Measurements from ENCODE around the gene AOC2. TPM values are rescaled to one million over a fixed set of nuclear protein-coding genes. Genes with fewer than 3 reads are reported as not detected.

Gene AOC2
- total RNA-seq, 1 experiment from 2014 or later, result 7.1 TPM

DNA sequence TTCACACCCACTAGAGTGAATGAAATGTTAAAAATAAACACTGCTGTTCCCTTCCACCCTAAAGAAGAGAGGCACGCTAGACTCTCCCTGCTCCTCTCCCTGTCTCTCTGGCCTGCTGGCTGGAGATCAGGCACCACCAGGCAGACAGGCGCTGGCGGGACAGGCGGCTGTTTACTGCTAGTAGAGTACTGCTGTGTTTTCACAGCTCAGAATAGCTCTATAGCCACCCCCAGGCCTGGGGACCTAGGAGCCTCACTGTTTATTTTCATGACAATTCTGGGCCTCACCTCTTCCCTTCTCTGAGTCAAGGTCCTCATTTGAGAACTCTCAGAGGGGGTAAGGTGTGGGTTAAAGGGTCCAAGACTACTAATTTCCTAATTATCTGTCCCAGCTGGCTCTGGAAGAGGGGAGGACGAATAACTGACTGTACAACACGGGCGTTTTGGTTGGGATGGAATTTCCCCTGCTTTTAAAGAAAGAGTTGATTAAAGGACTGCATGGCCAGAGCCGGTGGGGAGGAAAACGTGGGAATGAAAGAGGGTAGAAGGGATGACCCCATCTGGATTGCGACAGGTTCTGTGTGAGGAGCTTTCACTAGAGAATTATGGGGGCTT is 47.3 kb downstream of the AOC2 start:
- H3K4me1 ChIP-seq (ENCODE audit: insufficient read depth, low read length), result no peaks in the 10 kb centered on the region; the same call in 1 of the 2 replicates
- H2BK120ac ChIP-seq (ENCODE audit: low read depth, low read length, poor library complexity, severe bottlenecking), result no peak overlapping the region
- no peak overlapping the region for H2AK5ac ChIP-seq (ENCODE audit: insufficient read length, low read length)
- H3K9me3 ChIP-seq (ENCODE audit: control insufficient read depth, low read depth, low read length), result no peaks in the 10 kb centered on the region
- Mint-ChIP-seq H3K4me1 (peaks cover 13 to 17% of the 10 kb centered on the region in 2 experiments), H3K36me3 (ENCODE audit: insufficient read depth in 1 of 3, low read depth in 3 of 3) (no peaks in the 10 kb centered on the region), H3K9me3 (no peaks in the 10 kb centered on the region), H3K4me3 (no peak overlapping the region), H3K27me3 (ENCODE audit: low read depth) (peaks cover 6% of the 10 kb centered on the region), H3K27ac (peak overlapping the region; percentile 86 to 97 (median 95))
- H2BK20ac ChIP-seq (ENCODE audit: low read depth, low read length, poor library complexity, severe bottlenecking), result no peak overlapping the region
- no peak overlapping the region for H2BK5ac ChIP-seq (ENCODE audit: insufficient read length, low read length)
- TF ChIP-seq, protein P1, sequence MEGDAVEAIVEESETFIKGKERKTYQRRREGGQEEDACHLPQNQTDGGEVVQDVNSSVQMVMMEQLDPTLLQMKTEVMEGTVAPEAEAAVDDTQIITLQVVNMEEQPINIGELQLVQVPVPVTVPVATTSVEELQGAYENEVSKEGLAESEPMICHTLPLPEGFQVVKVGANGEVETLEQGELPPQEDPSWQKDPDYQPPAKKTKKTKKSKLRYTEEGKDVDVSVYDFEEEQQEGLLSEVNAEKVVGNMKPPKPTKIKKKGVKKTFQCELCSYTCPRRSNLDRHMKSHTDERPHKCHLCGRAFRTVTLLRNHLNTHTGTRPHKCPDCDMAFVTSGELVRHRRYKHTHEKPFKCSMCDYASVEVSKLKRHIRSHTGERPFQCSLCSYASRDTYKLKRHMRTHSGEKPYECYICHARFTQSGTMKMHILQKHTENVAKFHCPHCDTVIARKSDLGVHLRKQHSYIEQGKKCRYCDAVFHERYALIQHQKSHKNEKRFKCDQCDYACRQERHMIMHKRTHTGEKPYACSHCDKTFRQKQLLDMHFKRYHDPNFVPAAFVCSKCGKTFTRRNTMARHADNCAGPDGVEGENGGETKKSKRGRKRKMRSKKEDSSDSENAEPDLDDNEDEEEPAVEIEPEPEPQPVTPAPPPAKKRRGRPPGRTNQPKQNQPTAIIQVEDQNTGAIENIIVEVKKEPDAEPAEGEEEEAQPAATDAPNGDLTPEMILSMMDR (conservative IDR thresholded peaks at IDR 0.05), result no peak
- no peak overlapping the region for H3K27ac ChIP-seq (ENCODE audit: insufficient read length, low read depth, low read length)
- H3K9ac ChIP-seq (ENCODE audit: extremely low read depth, insufficient read length, low read length), result no peak overlapping the region
- H2BK12ac ChIP-seq (ENCODE audit: insufficient read length, low read depth, low read length), result no peak overlapping the region
- no peak overlapping the region for H3K4ac ChIP-seq (ENCODE audit: low read depth, low read length)
- no peak overlapping the region for H3T11ph ChIP-seq (ENCODE audit: low read length)
- DNase-seq, result peak; percentile 69
- H3K23ac ChIP-seq (ENCODE audit: insufficient read length, low read depth, low read length), result no peak overlapping the region
- no peaks in the 10 kb centered on the region for H3K23me2 ChIP-seq (ENCODE audit: insufficient read length, low read depth, low read length, poor library complexity, severe bottlenecking)
- H4K91ac ChIP-seq (ENCODE audit: insufficient read length, low read depth, low read length), result no peak overlapping the region
- H3K4me2 ChIP-seq (ENCODE audit: insufficient read depth, insufficient read length, low read length), result no peak overlapping the region
- no peak overlapping the region for H3K18ac ChIP-seq (ENCODE audit: insufficient read length, low read depth, low read length)
- no peaks in the 10 kb centered on the region for H3K79me2 ChIP-seq (ENCODE audit: insufficient read depth, low read length)
- H4K20me1 ChIP-seq (ENCODE audit: control insufficient read depth, insufficient read depth, insufficient read length), result no peaks in the 10 kb centered on the region
- no peak overlapping the region for H4K5ac ChIP-seq (ENCODE audit: insufficient read length, low read depth, low read length)
- H3K27me3 ChIP-seq (ENCODE audit: insufficient read depth, low read length), result no peaks in the 10 kb centered on the region
- no peak overlapping the region for H3K56ac ChIP-seq (ENCODE audit: insufficient read length, low read depth, low read length)
- no peak overlapping the region for H4K8ac ChIP-seq (replicated peaks; ENCODE audit: insufficient read length, low read depth, low read length)
- H2BK15ac ChIP-seq (ENCODE audit: low read depth, low read length), result no peak overlapping the region
- H2AFZ ChIP-seq (ENCODE audit: low read length), result peak overlapping the region; percentile 75
- no CpG with 5 or more reads among the region's 10 CpGs for WGBS (ENCODE audit: extremely low coverage, insufficient read length, low lambda C conversion rate)
- no peak overlapping the region for H3K14ac ChIP-seq (ENCODE audit: insufficient read depth, low read length)
- no peaks in the 10 kb centered on the region for H3K79me1 ChIP-seq (ENCODE audit: insufficient read depth, low read depth, low read length, poor library complexity, severe bottlenecking)

Data from H9 (cell line).